ENCODE data around the gene HNRNPDL. TPM values are rescaled to one million over a fixed set of nuclear protein-coding genes. Genes with fewer than 3 reads are reported as not detected.
A peak's percentile ranks its signal among the peaks of the same experiment; 100 is the strongest.
"Not testable (repeated sequence)": the region's sequence is repeated elsewhere in the genome, so short reads cannot be mapped to it uniquely, and the experiment has no call there.

The HNRNPDL gene
- total and polyA plus RNA-seq, 2 experiments from 2014 or later: 132 to 150 TPM

- Histone ChIP-seq H3F3A (ENCODE audit: insufficient read depth) (peaks cover 22% of the 10 kb centered on the region), H3K79me2 (ENCODE audit: insufficient read depth) (no peaks in the 10 kb centered on the region), H3K4me3 (no peak overlapping the region), H3K9ac (no peak overlapping the region), H3K36me3 (ENCODE audit: low read depth) (no peaks in the 10 kb centered on the region), H3K27ac (no peak overlapping the region), H3K4me2 (ENCODE audit: unreplicated experiment) (no peak overlapping the region), H3K27me3 (replicated peaks; ENCODE audit: insufficient read depth) (no peaks in the 10 kb centered on the region), H2AFZ (no peak overlapping the region), H3K4me1 (ENCODE audit: insufficient read depth) (peaks cover 10% of the 10 kb centered on the region; the same call in 1 of the 2 replicates), H3K9me2 (ENCODE audit: insufficient read depth) (no peaks in the 10 kb centered on the region), H4K20me1 (ENCODE audit: insufficient read depth) (no peaks in the 10 kb centered on the region), H3K9me3 (ENCODE audit: low read depth) (no peaks in the 10 kb centered on the region)
- TF ChIP-seq EZH2 (IDR thresholded peaks at IDR 0.05; ENCODE audit: insufficient read depth, poor library complexity, severe bottlenecking) (no peak), EZH2phosphoT487 (IDR thresholded peaks at IDR 0.05; ENCODE audit: insufficient read depth, low read depth) (no peak)
- whole genome bisulfite sequencing, 2 experiments (ENCODE audit: low coverage in 1 of 2, low lambda C conversion rate in 2 of 2, missing lambda C conversion rate in 2 of 2): 96% methylated on average over 15 of the region's 15 CpGs
- DNase-seq: no peak
- in situ Hi-C loops (cut with MboI): loop anchor here (25.0 kb wide), 1 partner anchor 789 kb away; no protein-coding TSS in a partner anchor
These were observed 43.4 kb upstream of the HNRNPDL start for GRCh38 chr4:82473621-82474164.

DNA sequence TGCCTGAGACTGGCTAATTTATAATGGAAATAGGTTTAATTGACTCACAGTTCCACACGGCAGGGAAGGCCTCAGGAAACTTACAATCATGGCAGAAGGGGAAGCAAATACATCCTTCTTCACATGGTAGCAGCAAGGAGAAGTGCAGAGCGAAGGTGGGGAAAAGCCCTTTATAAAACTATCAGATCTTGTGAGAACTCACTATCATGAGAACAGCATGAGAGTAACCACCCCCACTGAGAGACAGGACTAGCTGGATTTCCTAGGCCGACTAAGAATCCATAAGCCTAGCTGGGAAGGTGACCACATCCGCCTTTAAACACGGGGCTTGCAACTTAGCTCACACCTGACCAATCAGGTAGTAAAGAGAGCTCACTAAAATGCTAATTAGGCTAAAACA, 42.8 kb upstream of the HNRNPDL start:
- not testable (repeated sequence) for H3K27me3 ChIP-seq (replicated peaks; ENCODE audit: insufficient read depth); H3K9me2 ChIP-seq (ENCODE audit: insufficient read depth); H2AFZ ChIP-seq; H3K27ac ChIP-seq; H3K9ac ChIP-seq; H3K36me3 ChIP-seq (ENCODE audit: low read depth); H3K4me3 ChIP-seq; H3K79me2 ChIP-seq (ENCODE audit: insufficient read depth); H3K4me2 ChIP-seq (ENCODE audit: unreplicated experiment); DNase-seq; H4K20me1 ChIP-seq (ENCODE audit: insufficient read depth); H3K9me3 ChIP-seq (ENCODE audit: low read depth)
- H3F3A ChIP-seq (ENCODE audit: insufficient read depth): peaks cover 22% of the 10 kb centered on the region
- in situ Hi-C loops (cut with MboI): loop anchor here (25.0 kb wide), 1 partner anchor 789 kb away; no protein-coding TSS in a partner anchor
- WGBS, 2 experiments (ENCODE audit: low coverage in 1 of 2, low lambda C conversion rate in 2 of 2, missing lambda C conversion rate in 2 of 2): 47% methylated on average over 5 of the region's 5 CpGs
- H3K4me1 ChIP-seq (ENCODE audit: insufficient read depth): peaks cover 10% of the 10 kb centered on the region; the same call in 1 of the 2 replicates

DNA sequence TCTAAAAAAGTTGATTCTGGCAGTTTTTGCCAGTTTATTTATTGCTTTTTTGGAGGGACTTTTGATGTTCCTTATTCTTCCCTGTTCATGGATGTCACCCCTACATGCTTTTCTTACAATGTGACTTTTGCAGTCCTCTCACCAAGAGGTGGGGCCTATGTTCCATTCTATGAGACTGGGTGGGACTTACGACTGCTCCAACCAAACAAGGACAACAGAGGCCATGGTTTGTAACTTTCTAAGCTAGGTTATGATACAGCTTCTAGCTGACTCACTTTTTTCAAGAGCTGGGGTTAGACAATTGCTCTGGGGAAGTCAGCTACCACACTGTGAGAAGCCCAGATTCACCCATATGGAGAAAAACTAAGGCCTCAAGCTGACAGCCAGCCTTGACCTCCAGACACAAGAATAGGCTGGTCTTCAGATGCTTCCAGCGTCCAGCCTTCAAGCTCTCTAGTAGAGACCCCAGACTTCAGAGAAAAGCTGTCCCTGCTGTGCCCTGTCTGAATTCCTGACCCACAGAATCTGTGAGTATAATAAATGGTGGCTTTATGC, 39.6 kb upstream of the HNRNPDL start:
- H3K9ac ChIP-seq: no peak overlapping the region
- H3K27ac ChIP-seq: peak overlapping the region; percentile 48
- peaks cover 28% of the 10 kb centered on the region for H3F3A ChIP-seq (ENCODE audit: insufficient read depth)
- H3K9me2 ChIP-seq (ENCODE audit: insufficient read depth): no peaks in the 10 kb centered on the region
- H3K4me1 ChIP-seq (ENCODE audit: insufficient read depth): peaks cover 10% of the 10 kb centered on the region; the same call in 1 of the 2 replicates
- no peak for TF ChIP-seq EZH2phosphoT487 (IDR thresholded peaks at IDR 0.05; ENCODE audit: insufficient read depth, low read depth)
- TF ChIP-seq EZH2 (IDR thresholded peaks at IDR 0.05; ENCODE audit: insufficient read depth, poor library complexity, severe bottlenecking): no peak
- H3K79me2 ChIP-seq (ENCODE audit: insufficient read depth): no peaks in the 10 kb centered on the region
- peak overlapping the region; percentile 17; the same call in 1 of the 2 replicates for H2AFZ ChIP-seq
- no peaks in the 10 kb centered on the region for H3K9me3 ChIP-seq (ENCODE audit: low read depth)
- no peaks in the 10 kb centered on the region for H3K36me3 ChIP-seq (ENCODE audit: low read depth)
- H4K20me1 ChIP-seq (ENCODE audit: insufficient read depth): no peaks in the 10 kb centered on the region
- in situ Hi-C loops (cut with MboI): loop anchor here (10.0 to 25.0 kb wide), 3 partner anchors 265 to 792 kb away; no protein-coding TSS in a partner anchor
- DNase-seq: peak; percentile 80
- H3K4me3 ChIP-seq: no peak overlapping the region
- H3K4me2 ChIP-seq (ENCODE audit: unreplicated experiment): no peak overlapping the region
- H3K27me3 ChIP-seq (replicated peaks; ENCODE audit: insufficient read depth): no peaks in the 10 kb centered on the region
- 43 to 46% methylated on average over 2 of the region's 2 CpGs for WGBS, 2 experiments (ENCODE audit: low coverage in 1 of 2, low lambda C conversion rate in 2 of 2, missing lambda C conversion rate in 2 of 2)

- TF ChIP-seq EZH2phosphoT487 (IDR thresholded peaks at IDR 0.05; ENCODE audit: insufficient read depth, low read depth) (no peak), EZH2 (IDR thresholded peaks at IDR 0.05; ENCODE audit: insufficient read depth, poor library complexity, severe bottlenecking) (no peak)
- Histone ChIP-seq H3F3A (ENCODE audit: insufficient read depth) (peaks cover 31% of the 10 kb centered on the region), H3K9me2 (ENCODE audit: insufficient read depth) (no peaks in the 10 kb centered on the region), H3K9ac (no peak overlapping the region), H4K20me1 (ENCODE audit: insufficient read depth) (no peaks in the 10 kb centered on the region), H3K27ac (no peak overlapping the region), H3K36me3 (ENCODE audit: low read depth) (no peaks in the 10 kb centered on the region), H3K79me2 (ENCODE audit: insufficient read depth) (no peaks in the 10 kb centered on the region), H3K4me2 (ENCODE audit: unreplicated experiment) (no peak overlapping the region), H3K4me1 (ENCODE audit: insufficient read depth) (peaks cover 10% of the 10 kb centered on the region; the same call in 1 of the 2 replicates), H3K27me3 (replicated peaks; ENCODE audit: insufficient read depth) (no peaks in the 10 kb centered on the region), H3K9me3 (ENCODE audit: low read depth) (no peaks in the 10 kb centered on the region), H2AFZ (no peak overlapping the region), H3K4me3 (no peak overlapping the region)
- peak; percentile 27 for DNase-seq
- 41 to 46% methylated on average over 3 of the region's 3 CpGs for WGBS, 2 experiments (ENCODE audit: low coverage in 1 of 2, low lambda C conversion rate in 2 of 2, missing lambda C conversion rate in 2 of 2)
- in situ Hi-C loops (cut with MboI): loop anchor here (10.0 to 25.0 kb wide), 3 partner anchors 267 to 795 kb away; no protein-coding TSS in a partner anchor
These were observed 37.2 kb upstream of the HNRNPDL start for GRCh38 chr4:82467471-82467870.

All from GM23248 (cell line).